ENCODE data around the gene FZR1. TPM values are rescaled to one million over a fixed set of nuclear protein-coding genes. Genes with fewer than 3 reads are reported as not detected.
"Not testable (repeated sequence)": the region's sequence is repeated elsewhere in the genome, so short reads cannot be mapped to it uniquely, and the experiment has no call there.

FZR1 gene
- total RNA-seq, 1 donor from 2014 or later = 54.9 TPM

DNA sequence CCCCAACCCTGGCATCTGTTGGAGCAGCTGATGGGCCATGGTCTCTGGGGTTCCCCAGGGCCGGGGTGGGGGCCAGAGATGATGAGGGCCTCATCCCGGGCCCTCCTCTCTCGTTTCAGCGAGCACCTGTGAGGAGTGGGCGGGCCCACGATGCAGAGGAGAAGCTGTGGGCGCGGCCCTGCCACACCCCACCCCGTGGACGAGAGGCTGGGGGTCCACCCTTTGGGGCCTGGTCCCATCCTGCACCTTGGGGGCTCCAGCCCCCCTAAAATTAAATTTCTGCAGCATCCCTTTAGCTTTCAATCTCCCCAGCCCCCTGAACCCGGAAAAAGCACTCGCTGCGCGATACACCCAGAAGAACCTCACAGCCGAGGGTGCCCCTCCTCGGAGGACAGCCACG lies 72.3 kb downstream of the FZR1 start:
- no peak overlapping the region for H3K27ac Mint-ChIP-seq
- no peak overlapping the region for H3K4me3 Mint-ChIP-seq
- no peak for DNase-seq (ENCODE audit: low spot score in 2 of 2, unreplicated experiment in 2 of 2)
- peaks cover 43% of the 10 kb centered on the region for H3K27me3 Mint-ChIP-seq (ENCODE audit: low read depth)
- no peaks in the 10 kb centered on the region for H3K9me3 Mint-ChIP-seq
- H3K4me1 Mint-ChIP-seq = peaks cover 16% of the 10 kb centered on the region
- peaks cover 11% of the 10 kb centered on the region for H3K36me3 Mint-ChIP-seq
- no peak for TF ChIP-seq CTCF (IDR thresholded peaks at IDR 0.05; ENCODE audit: unreplicated experiment)

DNA sequence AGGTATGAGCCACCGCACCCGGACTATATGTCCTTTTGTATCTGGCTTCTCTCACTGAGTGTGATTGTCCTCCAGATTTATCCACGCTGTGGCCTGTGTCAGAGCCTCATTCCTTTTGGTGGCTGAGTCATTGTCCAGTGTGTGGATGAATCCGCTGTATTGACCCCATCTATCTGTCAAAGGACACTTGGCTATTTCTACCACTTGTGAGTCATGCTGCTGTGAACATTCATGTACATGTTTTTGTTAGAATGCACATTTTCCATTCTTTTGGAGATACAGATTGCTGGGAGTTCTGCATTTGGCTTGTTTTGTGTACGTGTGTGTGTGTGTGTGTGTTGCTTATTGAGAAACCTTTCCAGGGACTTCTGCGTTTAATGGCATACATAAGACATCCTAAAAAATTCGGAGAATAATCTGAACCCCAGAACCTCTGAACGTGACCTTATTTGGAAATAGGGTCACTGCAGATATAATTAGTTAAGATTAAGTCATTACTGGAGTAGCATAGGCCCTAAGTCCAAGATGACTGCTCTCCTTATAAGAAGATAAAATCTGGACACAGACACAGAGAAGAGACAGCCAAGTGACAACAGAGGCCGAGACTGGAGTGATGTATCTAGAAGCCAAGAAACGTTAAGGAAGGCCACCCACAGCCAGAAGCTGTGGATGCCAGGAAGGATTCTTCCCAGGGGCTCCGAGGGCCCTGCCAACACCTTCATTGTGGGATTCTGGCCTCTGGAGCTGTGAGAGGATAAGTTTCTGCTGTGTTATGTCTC lies 74.2 kb downstream of the FZR1 start:
- no peak overlapping the region for H3K4me3 Mint-ChIP-seq
- H3K4me1 Mint-ChIP-seq = peaks cover 9% of the 10 kb centered on the region
- peaks cover 51% of the 10 kb centered on the region for H3K27me3 Mint-ChIP-seq (ENCODE audit: low read depth)
- no peak for TF ChIP-seq CTCF (IDR thresholded peaks at IDR 0.05; ENCODE audit: unreplicated experiment)
- H3K27ac Mint-ChIP-seq = no peak overlapping the region
- DNase-seq (ENCODE audit: low spot score in 2 of 2, unreplicated experiment in 2 of 2) = no peak
- H3K36me3 Mint-ChIP-seq = peaks cover 2% of the 10 kb centered on the region
- H3K9me3 Mint-ChIP-seq = no peaks in the 10 kb centered on the region

DNA sequence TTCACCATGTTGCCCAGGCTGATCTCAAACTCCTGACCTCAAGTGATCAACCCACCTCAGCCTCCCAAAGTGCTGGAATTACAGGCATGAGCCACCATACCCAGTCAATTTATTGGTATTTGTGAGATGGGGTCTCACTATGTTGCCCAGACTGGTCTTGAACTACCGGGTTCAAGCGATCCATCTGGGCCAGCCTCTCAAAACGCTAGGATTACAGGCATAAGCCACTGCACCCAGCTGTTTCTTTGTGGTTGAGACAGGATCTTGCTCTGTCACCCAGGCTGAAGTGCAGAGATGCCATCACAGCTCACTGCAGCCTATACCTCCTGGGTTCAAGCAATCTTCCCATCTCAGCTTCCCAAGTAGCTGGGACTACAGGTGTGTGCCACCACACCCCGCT lies 75.7 kb downstream of the FZR1 start:
- not testable (repeated sequence) for H3K27ac Mint-ChIP-seq; H3K4me3 Mint-ChIP-seq; H3K9me3 Mint-ChIP-seq; H3K36me3 Mint-ChIP-seq; DNase-seq (ENCODE audit: low spot score in 2 of 2, unreplicated experiment in 2 of 2); H3K4me1 Mint-ChIP-seq
- peaks cover 54% of the 10 kb centered on the region for H3K27me3 Mint-ChIP-seq (ENCODE audit: low read depth)

DNA sequence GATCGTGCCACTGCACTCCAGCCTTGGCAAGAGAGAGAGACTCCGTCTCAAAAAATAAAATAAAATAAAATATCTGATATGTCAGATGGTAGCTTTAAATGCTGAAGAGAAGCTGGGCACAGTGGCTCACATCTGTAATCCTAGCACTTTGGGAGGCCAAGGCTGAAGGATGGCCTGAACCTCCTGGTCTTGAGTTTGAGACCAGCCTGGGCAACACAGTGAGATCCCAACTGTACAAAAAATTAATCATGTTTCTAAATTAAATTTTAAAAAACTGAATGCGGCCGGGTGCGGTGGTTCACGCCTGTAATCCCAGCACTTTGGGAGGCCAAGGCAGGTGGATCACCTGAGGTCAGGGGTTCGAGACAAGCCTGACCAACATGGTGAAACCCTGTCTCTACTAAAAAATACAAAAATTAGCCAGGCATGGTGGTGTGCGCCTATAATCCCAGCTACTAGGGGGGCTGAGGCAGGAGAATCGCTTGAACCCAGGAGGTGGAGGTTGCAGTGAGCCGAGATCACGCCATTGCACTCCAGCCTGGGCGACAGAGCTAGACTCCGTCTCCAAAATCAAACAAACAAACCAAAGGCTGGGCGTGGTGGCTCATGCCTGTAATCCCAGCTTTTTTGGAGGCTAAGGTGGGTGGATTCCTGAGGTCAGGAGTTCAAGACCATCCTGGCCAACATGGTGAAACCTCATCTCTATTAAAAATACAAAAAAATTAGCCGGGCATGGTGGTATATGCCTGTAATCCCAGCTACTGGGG lies 78.1 kb downstream of the FZR1 start:
- not testable (repeated sequence) for H3K4me1 Mint-ChIP-seq; H3K27ac Mint-ChIP-seq; H3K9me3 Mint-ChIP-seq; DNase-seq (ENCODE audit: low spot score in 2 of 2, unreplicated experiment in 2 of 2); H3K36me3 Mint-ChIP-seq; H3K4me3 Mint-ChIP-seq
- H3K27me3 Mint-ChIP-seq (ENCODE audit: low read depth) = peaks cover 60% of the 10 kb centered on the region

GRCh38 chr19:3585301-3586126 lies 79.4 kb downstream of the FZR1 start, which contains the start of gene GIPC3:
TSS of gene GIPC3 (plus strand) at chr19:3585478. CDS start at chr19:3585598, 120 bp downstream.
- no peaks in the 10 kb centered on the region for H3K9me3 Mint-ChIP-seq
- H3K4me1 Mint-ChIP-seq = no peaks in the 10 kb centered on the region
- no peak for DNase-seq (ENCODE audit: low spot score in 2 of 2, unreplicated experiment in 2 of 2)
- no peak for TF ChIP-seq CTCF (IDR thresholded peaks at IDR 0.05; ENCODE audit: unreplicated experiment)
- H3K4me3 Mint-ChIP-seq = no peak within 1 kb of the TSS
- H3K27me3 Mint-ChIP-seq (ENCODE audit: low read depth) = peaks cover 54% of the 10 kb centered on the region
- H3K36me3 Mint-ChIP-seq = no peaks in the 10 kb centered on the region
- no peak within 1 kb of the TSS for H3K27ac Mint-ChIP-seq

DNA sequence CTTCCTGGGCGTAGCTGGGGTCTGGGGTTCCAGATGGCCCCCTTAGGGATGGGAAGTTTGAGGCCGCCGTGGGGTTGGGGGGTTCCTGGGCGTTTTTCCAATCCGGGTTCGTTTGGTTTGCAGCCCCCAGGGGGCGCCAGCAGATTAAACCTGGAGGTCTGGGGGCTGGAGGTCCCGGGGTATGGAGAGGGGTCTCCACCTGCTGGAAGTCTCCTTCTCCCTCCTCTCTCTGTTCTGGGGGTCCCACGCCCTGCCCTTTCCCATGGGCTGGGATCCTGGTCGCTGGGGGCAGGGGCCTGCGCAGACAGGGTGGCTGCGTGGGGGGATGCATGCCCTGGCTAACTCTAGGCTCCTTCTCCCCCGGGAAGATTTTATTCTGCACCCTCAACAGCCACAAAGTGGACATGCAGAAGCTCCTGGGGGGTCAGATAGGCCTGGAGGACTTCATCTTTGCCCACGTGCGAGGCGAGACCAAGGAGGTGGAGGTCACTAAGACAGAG lies 80.1 kb downstream of the FZR1 start:
- peak; percentile 48 for TF ChIP-seq CTCF (IDR thresholded peaks at IDR 0.05; ENCODE audit: unreplicated experiment)
- H3K9me3 Mint-ChIP-seq = no peaks in the 10 kb centered on the region
- DNase-seq (ENCODE audit: low spot score in 2 of 2, unreplicated experiment in 2 of 2) = no peak
- no peaks in the 10 kb centered on the region for H3K36me3 Mint-ChIP-seq
- H3K4me3 Mint-ChIP-seq = no peak overlapping the region
- H3K27ac Mint-ChIP-seq = no peak overlapping the region
- H3K27me3 Mint-ChIP-seq (ENCODE audit: low read depth) = peaks cover 54% of the 10 kb centered on the region
- H3K4me1 Mint-ChIP-seq = no peaks in the 10 kb centered on the region
